Measurements from ENCODE around the gene FARS2. TPM values are rescaled to one million over a fixed set of nuclear protein-coding genes. Genes with fewer than 3 reads are reported as not detected.

FARS2 gene
- total RNA-seq, 2 donors from 2014 or later: 16.2 to 18.3 TPM

DNA sequence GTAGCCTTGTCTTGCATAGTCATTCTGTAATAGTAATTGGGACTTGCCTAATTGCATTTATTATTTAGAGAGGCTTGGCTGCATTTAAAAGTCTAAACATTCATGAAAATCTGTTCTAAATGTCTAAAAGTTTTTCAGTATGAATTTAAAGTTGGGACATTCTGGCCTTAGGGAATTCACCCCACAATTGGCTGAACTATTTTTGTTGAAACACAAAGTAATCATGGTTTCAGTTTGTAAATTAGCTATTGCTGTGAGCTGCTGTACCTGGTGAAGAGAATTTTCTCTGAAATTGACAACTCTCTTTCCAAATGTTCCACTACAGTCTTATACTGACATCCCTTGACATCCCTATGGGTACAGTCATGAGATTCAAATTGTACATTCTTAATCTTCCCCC, 253.0 kb downstream of the FARS2 start:
- H3K4me3 ChIP-seq (ENCODE audit: low read length): no peak overlapping the region
- TF ChIP-seq, protein P1, sequence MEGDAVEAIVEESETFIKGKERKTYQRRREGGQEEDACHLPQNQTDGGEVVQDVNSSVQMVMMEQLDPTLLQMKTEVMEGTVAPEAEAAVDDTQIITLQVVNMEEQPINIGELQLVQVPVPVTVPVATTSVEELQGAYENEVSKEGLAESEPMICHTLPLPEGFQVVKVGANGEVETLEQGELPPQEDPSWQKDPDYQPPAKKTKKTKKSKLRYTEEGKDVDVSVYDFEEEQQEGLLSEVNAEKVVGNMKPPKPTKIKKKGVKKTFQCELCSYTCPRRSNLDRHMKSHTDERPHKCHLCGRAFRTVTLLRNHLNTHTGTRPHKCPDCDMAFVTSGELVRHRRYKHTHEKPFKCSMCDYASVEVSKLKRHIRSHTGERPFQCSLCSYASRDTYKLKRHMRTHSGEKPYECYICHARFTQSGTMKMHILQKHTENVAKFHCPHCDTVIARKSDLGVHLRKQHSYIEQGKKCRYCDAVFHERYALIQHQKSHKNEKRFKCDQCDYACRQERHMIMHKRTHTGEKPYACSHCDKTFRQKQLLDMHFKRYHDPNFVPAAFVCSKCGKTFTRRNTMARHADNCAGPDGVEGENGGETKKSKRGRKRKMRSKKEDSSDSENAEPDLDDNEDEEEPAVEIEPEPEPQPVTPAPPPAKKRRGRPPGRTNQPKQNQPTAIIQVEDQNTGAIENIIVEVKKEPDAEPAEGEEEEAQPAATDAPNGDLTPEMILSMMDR (conservative IDR thresholded peaks at IDR 0.05): no peak
- H3K9ac ChIP-seq (ENCODE audit: extremely low read depth, low read length, poor library complexity, severe bottlenecking): no peak overlapping the region
- Mint-ChIP-seq H3K4me3 (no peak overlapping the region), H3K36me3 (ENCODE audit: low read depth) (no peaks in the 10 kb centered on the region), H3K9me3 (no peaks in the 10 kb centered on the region), H3K4me1 (no peaks in the 10 kb centered on the region), H3K27ac (no peak overlapping the region), H3K27me3 (ENCODE audit: insufficient read depth) (no peaks in the 10 kb centered on the region)
- H3K9me3 ChIP-seq (ENCODE audit: control insufficient read depth, low read length): no peaks in the 10 kb centered on the region
- no peaks in the 10 kb centered on the region for H3K4me1 ChIP-seq (ENCODE audit: control insufficient read depth, insufficient read depth, low read length)
- H3K36me3 ChIP-seq (ENCODE audit: control insufficient read depth, insufficient read depth, low read length): no peaks in the 10 kb centered on the region
- H3K27me3 ChIP-seq (ENCODE audit: control insufficient read depth, insufficient read depth, low read length, poor library complexity, severe bottlenecking): no peaks in the 10 kb centered on the region
- no peak overlapping the region for H3K27ac ChIP-seq (ENCODE audit: low read depth, low read length)
- DNase-seq: no peak

DNA sequence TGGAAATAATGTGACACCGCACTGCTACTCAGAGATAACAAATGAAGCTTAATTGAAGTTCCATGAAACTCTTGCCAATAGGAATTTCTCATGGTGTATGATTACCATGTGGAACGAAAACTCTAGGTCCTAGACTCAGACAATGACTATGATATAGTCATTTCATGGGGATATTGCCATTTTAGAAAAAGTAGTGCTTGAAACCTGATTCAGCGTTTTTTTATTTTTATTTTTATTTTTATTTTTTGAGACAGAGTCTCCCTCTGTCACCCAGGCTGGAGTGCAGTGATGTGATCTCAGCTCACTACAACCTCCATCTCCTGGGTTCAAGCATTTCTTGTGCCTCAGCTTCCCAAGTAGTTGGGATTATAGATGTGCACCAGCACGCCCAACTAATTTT, 253.9 kb downstream of the FARS2 start:
- Mint-ChIP-seq H3K36me3 (ENCODE audit: low read depth) (no peaks in the 10 kb centered on the region), H3K27ac (no peak overlapping the region), H3K27me3 (ENCODE audit: insufficient read depth) (no peaks in the 10 kb centered on the region), H3K9me3 (no peaks in the 10 kb centered on the region), H3K4me1 (no peaks in the 10 kb centered on the region), H3K4me3 (no peak overlapping the region)
- Histone ChIP-seq H3K27me3 (ENCODE audit: control insufficient read depth, insufficient read depth, low read length, poor library complexity, severe bottlenecking) (no peaks in the 10 kb centered on the region), H3K36me3 (ENCODE audit: control insufficient read depth, insufficient read depth, low read length) (no peaks in the 10 kb centered on the region), H3K4me3 (ENCODE audit: low read length) (no peak overlapping the region), H3K9ac (ENCODE audit: extremely low read depth, low read length, poor library complexity, severe bottlenecking) (no peak overlapping the region), H3K9me3 (ENCODE audit: control insufficient read depth, low read length) (no peaks in the 10 kb centered on the region), H3K27ac (ENCODE audit: low read depth, low read length) (no peak overlapping the region), H3K4me1 (ENCODE audit: control insufficient read depth, insufficient read depth, low read length) (no peaks in the 10 kb centered on the region)
- 96 to 100% methylated on average over 3 of the region's 4 CpGs for WGBS, 2 experiments (ENCODE audit: insufficient coverage in 1 of 2, insufficient read length in 1 of 2)
- TF ChIP-seq, protein P1 (conservative IDR thresholded peaks at IDR 0.05): no peak
- DNase-seq: no peak

DNA sequence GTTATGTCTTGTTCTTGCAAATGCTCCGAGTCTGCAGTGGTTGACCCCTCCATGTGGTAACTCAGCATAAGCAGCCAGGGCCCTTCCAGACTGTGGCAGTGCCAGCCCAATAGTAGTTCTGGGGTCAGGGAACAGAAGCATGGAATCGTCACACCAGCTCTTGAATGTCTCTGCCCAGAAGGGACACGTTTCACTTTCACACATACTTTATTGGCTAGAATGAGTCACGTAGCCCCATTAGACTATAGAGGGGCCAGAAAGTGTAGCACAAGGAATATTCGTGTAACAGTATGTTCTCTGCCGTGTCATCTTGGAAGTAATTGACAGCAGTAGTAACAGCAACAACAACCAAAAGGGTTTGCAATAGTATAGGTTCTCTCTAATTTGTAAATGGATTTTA, 254.7 kb downstream of the FARS2 start:
- TF ChIP-seq, protein P1 (conservative IDR thresholded peaks at IDR 0.05): no peak
- no peak overlapping the region for H3K9ac ChIP-seq (ENCODE audit: extremely low read depth, low read length, poor library complexity, severe bottlenecking)
- Mint-ChIP-seq H3K27me3 (ENCODE audit: insufficient read depth) (no peaks in the 10 kb centered on the region), H3K36me3 (ENCODE audit: low read depth) (no peaks in the 10 kb centered on the region), H3K4me3 (no peak overlapping the region), H3K9me3 (no peaks in the 10 kb centered on the region), H3K4me1 (no peaks in the 10 kb centered on the region), H3K27ac (no peak overlapping the region)
- H3K27ac ChIP-seq (ENCODE audit: low read depth, low read length): no peak overlapping the region
- H3K36me3 ChIP-seq (ENCODE audit: control insufficient read depth, insufficient read depth, low read length): no peaks in the 10 kb centered on the region
- H3K4me3 ChIP-seq (ENCODE audit: low read length): no peak overlapping the region
- DNase-seq: no peak
- 91 to 97% methylated on average over 3 to 6 of the region's 6 CpGs for WGBS, 2 experiments (ENCODE audit: insufficient coverage in 1 of 2, insufficient read length in 1 of 2)
- H3K9me3 ChIP-seq (ENCODE audit: control insufficient read depth, low read length): no peaks in the 10 kb centered on the region
- no peaks in the 10 kb centered on the region for H3K4me1 ChIP-seq (ENCODE audit: control insufficient read depth, insufficient read depth, low read length)
- no peaks in the 10 kb centered on the region for H3K27me3 ChIP-seq (ENCODE audit: control insufficient read depth, insufficient read depth, low read length, poor library complexity, severe bottlenecking)
